Liver (tissue), 3 donors: Measurements from ENCODE around the gene IKBKE.

Experiments used
- CTCF ChIP-seq: fragments of 150-350 bp; IDR thresholded peaks from 2 replicates; pipeline ENCODE4 v1.5.1; 2017; ENCODE audit warnings: improper control_type of control experiment, low read depth, low read length; ENCODE audit not compliant: missing input control
- FOXA1 ChIP-seq: IDR thresholded peaks from 2 replicates; pipeline ENCODE4 v1.6.1; 2016; ENCODE audit warnings: antibody characterized with exemption
- HNF4G ChIP-seq: IDR thresholded peaks from 2 replicates; pipeline ENCODE4 v1.6.1; 2016; ENCODE audit warnings: antibody characterized with exemption
- MAX ChIP-seq: IDR thresholded peaks from 2 replicates; pipeline ENCODE4 v1.6.1; 2016; ENCODE audit warnings: antibody characterized with exemption
- SP1 ChIP-seq: IDR thresholded peaks from 2 replicates; pipeline ENCODE4 v1.6.1; 2018; ENCODE audit warnings: antibody characterized with exemption, mild to moderate bottlenecking
- donor health status: healthy.
- donor health status: healthy.

- TF ChIP-seq CTCF (no peak), FOXA1 (no peak), HNF4G (no peak), SP1 (no peak), MAX (no peak)
Measured at GRCh38 chr1:206456577-206457370, 13.5 kb upstream of the IKBKE start.
